Lower leg skin (tissue), 3 donors: ENCODE results near the gene ADAMTS19.

ENCODE experiments used
- CTCF ChIP-seq, 3 donors: fragments of 450-650 bp; IDR thresholded peaks; one replicate each; pipeline ENCODE4 v1.5.1; 2016; ENCODE audit warnings: antibody characterized with exemption in 3 of 3, mild to moderate bottlenecking in 3 of 3, moderate library complexity in 2 of 3
- POLR2A ChIP-seq, 2 donors: fragments of 450-650 bp; IDR thresholded peaks; one replicate each; pipeline ENCODE4 v1.6.1; 2016 to 2017; ENCODE audit warnings: antibody characterized with exemption in 2 of 2, mild to moderate bottlenecking in 1 of 2, moderate library complexity in 1 of 2

- TF ChIP-seq CTCF (IDR thresholded peaks at IDR 0.05) (no peak), POLR2A (IDR thresholded peaks at IDR 0.05) (no peak)
Observed at GRCh38 chr5:129459450-129459776, 685 bp upstream of the ADAMTS19 start.
